Nucleus accumbens (tissue), 56 donors: ENCODE data around the gene DESI1.
"Not testable (repeated sequence)": the region's sequence is repeated elsewhere in the genome, so short reads cannot be mapped to it uniquely, and the experiment has no call there.

Experiments
- DNase-seq, 56 donors: peaks; one replicate each; lab custom pipeline; 2025; lab: John Stamatoyannopoulos, UW

The DESI1 gene

GRCh38 chr22:41620589-41621098, at the start of gene DESI1:
DESI1 (minus strand) TSS chr22:41621043; CDS start chr22:41620839, 204 bp downstream.
- DNase-seq, result peak in 2 of 56 donors; percentile 36 to 42

- no peak for DNase-seq
Observed at GRCh38 chr22:41668971-41669911, 48.4 kb upstream of the DESI1 start.

- no peak for DNase-seq
Observed at GRCh38 chr22:41664951-41665350, 44.1 kb upstream of the DESI1 start.

GRCh38 chr22:41664490-41664889, 43.6 kb upstream of the DESI1 start:
- no peak for DNase-seq

GRCh38 chr22:41663594-41663993, 42.8 kb upstream of the DESI1 start:
- DNase-seq, result not testable (repeated sequence)

GRCh38 chr22:41661713-41662112, 40.9 kb upstream of the DESI1 start:
- DNase-seq, result no peak

GRCh38 chr22:41661088-41661487, 40.2 kb upstream of the DESI1 start:
- DNase-seq, result no peak

- DNase-seq, result no peak
Observed at GRCh38 chr22:41660416-41660815, 39.6 kb upstream of the DESI1 start.

- DNase-seq, result no peak
Observed at GRCh38 chr22:41659941-41660340, 39.1 kb upstream of the DESI1 start.

GRCh38 chr22:41658869-41659268, 38.0 kb upstream of the DESI1 start:
- DNase-seq, result no peak

GRCh38 chr22:41657709-41658108, 36.9 kb upstream of the DESI1 start:
- DNase-seq, result no peak

- no peak for DNase-seq
Observed at GRCh38 chr22:41656556-41656955, 35.7 kb upstream of the DESI1 start.

- DNase-seq, result no peak
Observed at GRCh38 chr22:41654322-41654721, 33.5 kb upstream of the DESI1 start.

- DNase-seq, result no peak
Observed at GRCh38 chr22:41650821-41651220, 30.0 kb upstream of the DESI1 start.

- DNase-seq, result no peak
Observed at GRCh38 chr22:41650229-41650628, 29.4 kb upstream of the DESI1 start.

- DNase-seq, result no peak
Observed at GRCh38 chr22:41648432-41648831, 27.6 kb upstream of the DESI1 start.

GRCh38 chr22:41647771-41648170, 26.9 kb upstream of the DESI1 start:
- no peak for DNase-seq

GRCh38 chr22:41642331-41643110, 21.7 kb upstream of the DESI1 start:
- DNase-seq, result no peak

- DNase-seq, result no peak
Observed at GRCh38 chr22:41641854-41642253, 21.0 kb upstream of the DESI1 start.

- no peak for DNase-seq
Observed at GRCh38 chr22:41638748-41639147, 17.9 kb upstream of the DESI1 start.

- no peak for DNase-seq
Observed at GRCh38 chr22:41638124-41638523, 17.3 kb upstream of the DESI1 start.
